Measurements from ENCODE around the gene ENTREP1. TPM values are rescaled to one million over a fixed set of nuclear protein-coding genes. Genes with fewer than 3 reads are reported as not detected.

The ENTREP1 gene
- total RNA-seq, 1 experiment from 2014 or later = 21.3 TPM

DNA sequence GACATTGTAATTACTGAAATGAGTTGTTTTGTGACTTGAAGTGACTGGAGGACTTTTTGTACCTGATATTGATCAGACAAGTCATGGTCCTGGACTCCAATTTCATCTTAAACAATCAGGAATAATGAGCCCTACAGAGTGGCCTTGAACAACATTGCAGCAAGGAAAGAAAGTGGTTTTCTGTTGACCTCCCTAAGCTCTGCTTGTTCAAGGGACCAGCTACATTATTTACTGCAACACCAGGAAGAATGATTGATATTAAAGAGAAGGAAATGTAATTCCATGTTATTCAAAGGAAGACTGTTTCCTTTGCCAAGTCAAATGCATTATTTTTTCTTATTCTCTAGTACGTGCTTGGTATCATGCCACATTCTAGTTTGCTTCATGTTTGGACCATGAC is 22.6 kb downstream of the ENTREP1 start:
- H2BK20ac ChIP-seq (ENCODE audit: low read depth, low read length, poor library complexity, severe bottlenecking) = no peak overlapping the region
- no peak overlapping the region for H3K27ac ChIP-seq (ENCODE audit: insufficient read length, low read depth, low read length)
- no peak for DNase-seq
- H3K4ac ChIP-seq (ENCODE audit: low read depth, low read length) = no peak overlapping the region
- no peak overlapping the region for H3K9ac ChIP-seq (ENCODE audit: extremely low read depth, insufficient read length, low read length)
- no peaks in the 10 kb centered on the region for H3K79me2 ChIP-seq (ENCODE audit: insufficient read depth, low read length)
- H3K27me3 Mint-ChIP-seq (ENCODE audit: low read depth) = no peaks in the 10 kb centered on the region
- no peak overlapping the region for H4K5ac ChIP-seq (ENCODE audit: insufficient read length, low read depth, low read length)
- no peaks in the 10 kb centered on the region for H4K20me1 ChIP-seq (ENCODE audit: control insufficient read depth, insufficient read depth, insufficient read length)
- H2AK5ac ChIP-seq (ENCODE audit: insufficient read length, low read length) = no peak overlapping the region
- no peak overlapping the region for H2AFZ ChIP-seq (ENCODE audit: low read length)
- no peak overlapping the region for H3T11ph ChIP-seq (ENCODE audit: low read length)
- no peak overlapping the region for H3K18ac ChIP-seq (ENCODE audit: insufficient read length, low read depth, low read length)
- no peak overlapping the region for H2BK12ac ChIP-seq (ENCODE audit: insufficient read length, low read depth, low read length)
- H3K36me3 Mint-ChIP-seq (ENCODE audit: insufficient read depth in 1 of 3, low read depth in 3 of 3) = peaks cover 0 to 16% (median 2%) of the 10 kb centered on the region in 3 experiments; a peak in 3 of 7 replicates
- no peak overlapping the region for H3K56ac ChIP-seq (ENCODE audit: insufficient read length, low read depth, low read length)
- no peaks in the 10 kb centered on the region for H3K23me2 ChIP-seq (ENCODE audit: insufficient read length, low read depth, low read length, poor library complexity, severe bottlenecking)
- H4K8ac ChIP-seq (replicated peaks; ENCODE audit: insufficient read length, low read depth, low read length) = no peak overlapping the region
- H3K79me1 ChIP-seq (ENCODE audit: insufficient read depth, low read depth, low read length, poor library complexity, severe bottlenecking) = no peaks in the 10 kb centered on the region
- H2BK5ac ChIP-seq (ENCODE audit: insufficient read length, low read length) = no peak overlapping the region
- H2BK15ac ChIP-seq (ENCODE audit: low read depth, low read length) = no peak overlapping the region
- no peak overlapping the region for H2BK120ac ChIP-seq (ENCODE audit: low read depth, low read length, poor library complexity, severe bottlenecking)
- no peaks in the 10 kb centered on the region for H3K9me3 ChIP-seq (ENCODE audit: control insufficient read depth, low read depth, low read length)
- H3K4me1 Mint-ChIP-seq = peaks cover 21 to 23% of the 10 kb centered on the region in 2 experiments
- H3K14ac ChIP-seq (ENCODE audit: insufficient read depth, low read length) = no peak overlapping the region
- H3K23ac ChIP-seq (ENCODE audit: insufficient read length, low read depth, low read length) = no peak overlapping the region
- no peak overlapping the region for H3K4me2 ChIP-seq (ENCODE audit: insufficient read depth, insufficient read length, low read length)
- H3K9me3 Mint-ChIP-seq = no peaks in the 10 kb centered on the region
- peak overlapping the region in 1 of 3 experiments; percentile 82; a peak in 1 of 7 replicates for H3K27ac Mint-ChIP-seq
- H4K91ac ChIP-seq (ENCODE audit: insufficient read length, low read depth, low read length) = no peak overlapping the region
- TF ChIP-seq, protein P1, sequence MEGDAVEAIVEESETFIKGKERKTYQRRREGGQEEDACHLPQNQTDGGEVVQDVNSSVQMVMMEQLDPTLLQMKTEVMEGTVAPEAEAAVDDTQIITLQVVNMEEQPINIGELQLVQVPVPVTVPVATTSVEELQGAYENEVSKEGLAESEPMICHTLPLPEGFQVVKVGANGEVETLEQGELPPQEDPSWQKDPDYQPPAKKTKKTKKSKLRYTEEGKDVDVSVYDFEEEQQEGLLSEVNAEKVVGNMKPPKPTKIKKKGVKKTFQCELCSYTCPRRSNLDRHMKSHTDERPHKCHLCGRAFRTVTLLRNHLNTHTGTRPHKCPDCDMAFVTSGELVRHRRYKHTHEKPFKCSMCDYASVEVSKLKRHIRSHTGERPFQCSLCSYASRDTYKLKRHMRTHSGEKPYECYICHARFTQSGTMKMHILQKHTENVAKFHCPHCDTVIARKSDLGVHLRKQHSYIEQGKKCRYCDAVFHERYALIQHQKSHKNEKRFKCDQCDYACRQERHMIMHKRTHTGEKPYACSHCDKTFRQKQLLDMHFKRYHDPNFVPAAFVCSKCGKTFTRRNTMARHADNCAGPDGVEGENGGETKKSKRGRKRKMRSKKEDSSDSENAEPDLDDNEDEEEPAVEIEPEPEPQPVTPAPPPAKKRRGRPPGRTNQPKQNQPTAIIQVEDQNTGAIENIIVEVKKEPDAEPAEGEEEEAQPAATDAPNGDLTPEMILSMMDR (conservative IDR thresholded peaks at IDR 0.05) = no peak
- H3K4me3 Mint-ChIP-seq = no peak overlapping the region
- no peaks in the 10 kb centered on the region; the same call in 1 of the 2 replicates for H3K4me1 ChIP-seq (ENCODE audit: insufficient read depth, low read length)
- WGBS (ENCODE audit: extremely low coverage, insufficient read length, low lambda C conversion rate) = no CpG with 5 or more reads among the region's 1 CpG
- no peaks in the 10 kb centered on the region for H3K27me3 ChIP-seq (ENCODE audit: insufficient read depth, low read length)
